Tibial nerve (tissue), 4 donors: ENCODE data around the gene FAM184A.

Experiments
- CTCF ChIP-seq, 5 experiments: fragments of 200-600 bp in 3 of 5; fragments of 450-650 bp in 2 of 5; sonication (generic) in 3 of 5; IDR thresholded peaks; one replicate each; pipeline ENCODE4 v1.5.1; 2016 to 2019; ENCODE audit warnings: antibody characterized with exemption in 5 of 5, mild to moderate bottlenecking in 3 of 5, moderate library complexity in 2 of 5
- EP300 ChIP-seq, 2 donors: sonication (generic); formaldehyde crosslinking; IDR thresholded peaks; one replicate each; pipeline ENCODE4 v1.6.1; 2017; ENCODE audit warnings: antibody characterized with exemption in 2 of 2, mild to moderate bottlenecking in 1 of 2
- POLR2A ChIP-seq, 2 donors: fragments of 450-650 bp; IDR thresholded peaks; one replicate each; pipeline ENCODE4 v1.6.1; 2017; ENCODE audit warnings: antibody characterized with exemption in 2 of 2, mild to moderate bottlenecking in 2 of 2, moderate library complexity in 2 of 2

DNA sequence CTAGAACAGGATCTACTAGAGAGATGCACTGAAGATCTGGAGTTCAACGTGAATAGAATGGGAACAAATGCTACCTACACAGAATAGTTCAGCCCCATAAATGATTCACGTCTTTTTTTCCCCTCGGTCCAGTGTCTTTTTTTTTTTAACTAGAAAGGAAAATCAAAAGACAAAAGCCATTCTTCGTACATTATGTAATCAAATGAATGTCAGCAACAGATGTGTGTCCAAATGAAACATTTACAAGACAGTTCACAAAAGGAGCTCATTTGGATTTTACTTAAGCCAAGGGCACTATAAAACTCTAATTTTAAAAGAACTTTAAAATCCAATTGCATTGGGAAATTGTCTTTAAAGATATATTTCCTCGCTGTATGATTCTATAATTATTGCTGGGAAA lies 42.4 kb downstream of the FAM184A start:
- no peak for TF ChIP-seq CTCF (IDR thresholded peaks at IDR 0.05)
- TF ChIP-seq EP300 (IDR thresholded peaks at IDR 0.05) = no peak
- no peak for TF ChIP-seq POLR2A (IDR thresholded peaks at IDR 0.05)
